Measurements from ENCODE around the gene CDT1. TPM values are rescaled to one million over a fixed set of nuclear protein-coding genes. Genes with fewer than 3 reads are reported as not detected.

CDT1 gene
- total and polyA plus RNA-seq, 3 donors from 2014 or later, result 11.9 to 19.1 (median 14.9) TPM

- intact Hi-C loops (cut with DNase I; ENCODE audit: low total_unique reads), result no loop called here
- TF ChIP-seq, protein P1, sequence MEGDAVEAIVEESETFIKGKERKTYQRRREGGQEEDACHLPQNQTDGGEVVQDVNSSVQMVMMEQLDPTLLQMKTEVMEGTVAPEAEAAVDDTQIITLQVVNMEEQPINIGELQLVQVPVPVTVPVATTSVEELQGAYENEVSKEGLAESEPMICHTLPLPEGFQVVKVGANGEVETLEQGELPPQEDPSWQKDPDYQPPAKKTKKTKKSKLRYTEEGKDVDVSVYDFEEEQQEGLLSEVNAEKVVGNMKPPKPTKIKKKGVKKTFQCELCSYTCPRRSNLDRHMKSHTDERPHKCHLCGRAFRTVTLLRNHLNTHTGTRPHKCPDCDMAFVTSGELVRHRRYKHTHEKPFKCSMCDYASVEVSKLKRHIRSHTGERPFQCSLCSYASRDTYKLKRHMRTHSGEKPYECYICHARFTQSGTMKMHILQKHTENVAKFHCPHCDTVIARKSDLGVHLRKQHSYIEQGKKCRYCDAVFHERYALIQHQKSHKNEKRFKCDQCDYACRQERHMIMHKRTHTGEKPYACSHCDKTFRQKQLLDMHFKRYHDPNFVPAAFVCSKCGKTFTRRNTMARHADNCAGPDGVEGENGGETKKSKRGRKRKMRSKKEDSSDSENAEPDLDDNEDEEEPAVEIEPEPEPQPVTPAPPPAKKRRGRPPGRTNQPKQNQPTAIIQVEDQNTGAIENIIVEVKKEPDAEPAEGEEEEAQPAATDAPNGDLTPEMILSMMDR (IDR thresholded peaks at IDR 0.05), result no peak
- no peak for TF ChIP-seq POLR2A (IDR thresholded peaks at IDR 0.05)
Observed at GRCh38 chr16:88816736-88817535, 13.3 kb downstream of the CDT1 start.

DNA sequence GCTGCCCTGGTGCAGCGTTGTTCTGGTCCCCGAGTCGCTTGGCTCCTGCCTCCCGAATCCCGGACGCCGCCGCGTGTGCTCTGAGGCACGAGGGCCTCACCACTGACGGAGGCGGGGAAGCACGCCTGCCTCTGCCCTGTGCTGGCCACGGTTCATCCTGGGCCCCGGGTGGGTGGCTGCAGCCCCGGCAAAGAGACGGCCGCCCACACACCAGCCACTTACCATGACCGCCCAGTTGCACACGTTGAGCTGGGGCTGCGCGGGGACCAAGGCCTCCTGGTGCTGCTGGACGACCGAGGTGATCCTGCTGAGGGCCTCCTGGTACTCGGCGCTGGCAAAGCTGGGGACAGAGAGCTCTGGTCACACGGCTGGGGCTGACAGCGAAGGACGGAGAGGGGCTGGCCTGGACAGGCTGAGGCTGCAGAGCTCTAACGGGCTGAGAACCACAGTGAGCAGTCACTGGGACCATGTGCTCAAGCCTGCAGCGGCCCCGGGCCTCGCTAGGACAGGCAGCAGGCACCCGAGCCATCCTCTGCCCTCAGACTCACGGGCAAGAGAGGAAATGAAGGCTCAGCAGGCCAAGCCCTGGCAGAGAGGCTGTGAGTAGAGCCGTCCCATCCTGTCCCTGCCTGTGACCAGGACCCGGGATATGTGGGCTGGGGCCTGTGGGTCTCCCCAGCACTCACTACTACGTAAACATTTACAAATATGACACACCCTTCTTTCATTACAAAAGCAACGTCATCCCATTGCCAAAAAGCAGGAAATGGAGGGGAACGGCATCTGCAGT, 14.4 kb downstream of the CDT1 start:
- Histone ChIP-seq H3K27ac (no peak overlapping the region), H3K9me3 (no peaks in the 10 kb centered on the region), H3K36me3 (ENCODE audit: low read depth, missing control alignments) (no peaks in the 10 kb centered on the region), H3K4me3 (no peak overlapping the region), H3K4me1 (peaks cover 2% of the 10 kb centered on the region), H3K27me3 (no peaks in the 10 kb centered on the region)
- 88 to 90% methylated on average over 10 to 40 of the region's 40 CpGs for WGBS, 2 donors
- intact Hi-C loops (cut with DNase I; ENCODE audit: low total_unique reads), result no loop called here
- TF ChIP-seq, protein P1 (IDR thresholded peaks at IDR 0.05), result no peak
- TF ChIP-seq POLR2A (IDR thresholded peaks at IDR 0.05), result no peak
- DNase-seq, result no peak

More at GRCh38 chr16:88816736-88817535, 13.3 kb downstream of the CDT1 start:
- Histone ChIP-seq H3K4me1 (peaks cover 4% of the 10 kb centered on the region), H3K27ac (no peak overlapping the region), H3K36me3 (ENCODE audit: low read depth, missing control alignments) (no peaks in the 10 kb centered on the region), H3K27me3 (no peaks in the 10 kb centered on the region), H3K4me3 (no peak overlapping the region), H3K9me3 (no peaks in the 10 kb centered on the region)
- DNase-seq, result no peak
- 89 to 97% methylated on average over 6 to 41 of the region's 41 CpGs for WGBS, 2 donors

DNA sequence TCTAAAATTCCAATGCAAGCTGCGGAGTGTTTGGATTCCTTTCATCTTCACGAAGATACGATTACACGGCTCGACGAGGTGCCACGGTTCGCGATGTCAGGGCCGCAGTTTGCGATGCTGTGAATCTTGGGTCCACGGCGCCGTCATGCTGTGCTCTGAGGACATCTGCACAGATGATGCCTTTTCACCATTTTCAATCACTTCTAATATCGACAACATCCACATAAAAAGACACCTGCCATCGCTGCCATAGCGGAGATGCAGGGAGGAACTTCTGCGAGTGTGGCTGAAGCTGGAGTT, 14.9 kb downstream of the CDT1 start:
- H3K4me1 ChIP-seq, result no peaks in the 10 kb centered on the region
- no peak for DNase-seq
- no peaks in the 10 kb centered on the region for H3K27me3 ChIP-seq
- no peak overlapping the region for H3K27ac ChIP-seq
- H3K4me3 ChIP-seq, result no peak overlapping the region
- 93 to 95% methylated on average over 18 of the region's 18 CpGs for WGBS, 2 donors
- no peaks in the 10 kb centered on the region for H3K36me3 ChIP-seq (ENCODE audit: low read depth, missing control alignments)
- H3K9me3 ChIP-seq, result no peaks in the 10 kb centered on the region
- intact Hi-C loops (cut with DNase I; ENCODE audit: low total_unique reads), result no loop called here
- TF ChIP-seq, protein P1 (IDR thresholded peaks at IDR 0.05), result no peak
- TF ChIP-seq POLR2A (IDR thresholded peaks at IDR 0.05), result no peak

DNA sequence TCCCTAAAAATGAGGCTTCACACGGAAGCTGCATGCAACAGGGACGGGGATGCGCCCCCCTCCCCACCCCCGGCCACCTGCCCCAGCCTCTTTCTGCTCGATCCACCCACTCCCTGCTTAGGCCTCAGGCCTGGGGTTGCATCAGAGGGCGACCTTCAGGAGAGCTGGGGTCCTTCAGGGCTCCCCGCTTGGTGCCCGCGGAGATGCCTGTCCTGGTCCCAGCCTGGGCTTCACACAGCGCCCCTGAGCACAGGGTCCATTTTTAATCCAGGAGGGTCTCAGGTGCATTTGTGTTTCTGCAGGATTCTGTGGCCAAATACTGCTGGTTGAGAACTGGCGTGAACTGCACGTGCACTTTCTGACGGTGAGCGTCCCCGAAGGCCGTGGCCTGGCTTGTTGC, 15.5 kb downstream of the CDT1 start:
- Histone ChIP-seq H3K27ac (no peak overlapping the region), H3K4me3 (no peak overlapping the region), H3K36me3 (ENCODE audit: low read depth, missing control alignments) (no peaks in the 10 kb centered on the region), H3K4me1 (no peaks in the 10 kb centered on the region), H3K27me3 (no peaks in the 10 kb centered on the region), H3K9me3 (no peaks in the 10 kb centered on the region)
- DNase-seq, result no peak
- TF ChIP-seq, protein P1 (IDR thresholded peaks at IDR 0.05), result no peak
- TF ChIP-seq POLR2A (IDR thresholded peaks at IDR 0.05), result no peak
- 87 to 88% methylated on average over 14 to 16 of the region's 16 CpGs for WGBS, 2 donors
- intact Hi-C loops (cut with DNase I; ENCODE audit: low total_unique reads), result no loop called here

All from testis (tissue), 3 donors.